CD4-positive, alpha-beta T cell treated with Interleukin-6 for 4 hours (primary cell): ENCODE measurements around the gene PHRF1.

Experiments
- DNase-seq: peaks from one replicate; pipeline ENCODE4 v3.0.0-alpha.2; 2020; ENCODE audit warnings: mixed read lengths

Gene PHRF1

DNA sequence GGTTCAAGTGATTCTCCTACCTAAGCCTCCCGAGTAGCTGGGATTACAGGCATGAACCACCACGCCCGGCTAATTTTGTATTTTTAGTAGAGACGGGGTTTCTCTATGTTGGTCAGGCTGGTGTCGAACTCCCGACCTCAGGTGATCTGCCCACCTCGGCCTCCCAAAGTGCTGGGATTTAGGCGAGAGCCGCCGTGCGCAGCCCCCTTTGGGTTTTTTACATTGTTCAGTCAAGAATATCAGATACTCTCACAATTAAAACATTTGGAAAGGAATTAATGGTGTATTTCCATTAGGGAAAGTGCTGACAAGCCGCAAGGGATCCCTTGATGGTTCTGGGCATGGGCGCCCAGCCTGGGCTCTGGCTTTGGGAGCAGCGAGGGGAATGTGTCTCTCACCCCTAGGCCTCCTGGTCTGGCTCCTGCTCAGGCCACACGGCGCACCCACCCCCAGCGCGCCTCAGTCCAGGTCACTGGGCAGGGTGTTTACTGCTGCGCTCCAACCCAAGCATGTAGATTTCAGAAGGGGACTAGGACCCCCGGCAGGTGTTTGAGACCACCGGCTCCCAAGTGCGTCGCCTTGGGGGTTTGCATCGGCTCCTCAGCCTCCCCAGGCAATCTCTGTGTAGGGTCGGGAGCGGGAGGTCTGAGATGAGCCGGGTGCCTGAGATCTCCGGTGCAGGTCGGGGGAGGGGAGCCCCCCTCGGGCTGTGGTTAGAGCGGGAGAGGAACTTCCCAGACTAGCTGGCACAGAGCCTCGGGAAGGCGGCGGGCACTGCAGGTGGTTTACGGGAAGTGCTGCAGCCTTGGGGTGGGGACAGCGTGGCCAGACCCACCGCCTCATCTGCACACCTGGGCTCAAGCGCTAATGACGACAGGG is 40.3 kb downstream of the PHRF1 start:
- DNase-seq = no peak

DNA sequence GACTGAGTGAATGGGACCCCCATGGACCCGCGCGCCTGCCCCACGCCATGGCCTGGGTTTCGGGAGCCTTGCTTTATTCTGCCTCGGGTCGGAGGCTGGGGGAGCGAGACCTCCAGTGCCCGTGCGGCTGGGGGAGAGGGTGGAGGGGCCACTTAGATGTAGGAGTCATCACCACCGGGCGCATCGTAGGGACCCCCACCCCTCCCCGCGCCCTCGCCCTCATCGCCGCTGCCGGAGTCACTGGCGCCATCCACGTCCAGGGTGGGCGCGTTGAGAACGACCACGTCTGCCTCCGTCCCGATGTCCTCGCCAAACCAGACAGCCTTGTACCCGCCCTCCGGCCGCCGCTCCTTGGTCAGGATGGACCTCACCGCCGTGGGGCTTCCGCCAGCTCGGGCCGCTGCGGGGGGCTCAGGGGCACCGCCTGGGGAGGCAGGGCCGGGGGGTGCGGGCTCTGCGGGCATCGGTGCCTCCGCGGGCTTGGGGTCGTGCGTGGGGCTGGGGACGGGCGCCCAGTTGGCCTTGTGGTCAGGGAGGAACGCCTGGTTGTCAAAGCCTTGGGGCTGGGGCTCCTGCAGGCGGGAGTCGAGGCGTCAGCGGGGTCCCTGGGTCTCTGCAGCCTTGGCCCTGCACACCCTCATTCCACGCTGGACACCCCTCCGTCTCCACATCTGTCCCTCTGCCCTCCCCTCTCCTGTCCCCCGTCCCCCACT is 41.1 kb downstream of the PHRF1 start:
- no peak for DNase-seq

DNA sequence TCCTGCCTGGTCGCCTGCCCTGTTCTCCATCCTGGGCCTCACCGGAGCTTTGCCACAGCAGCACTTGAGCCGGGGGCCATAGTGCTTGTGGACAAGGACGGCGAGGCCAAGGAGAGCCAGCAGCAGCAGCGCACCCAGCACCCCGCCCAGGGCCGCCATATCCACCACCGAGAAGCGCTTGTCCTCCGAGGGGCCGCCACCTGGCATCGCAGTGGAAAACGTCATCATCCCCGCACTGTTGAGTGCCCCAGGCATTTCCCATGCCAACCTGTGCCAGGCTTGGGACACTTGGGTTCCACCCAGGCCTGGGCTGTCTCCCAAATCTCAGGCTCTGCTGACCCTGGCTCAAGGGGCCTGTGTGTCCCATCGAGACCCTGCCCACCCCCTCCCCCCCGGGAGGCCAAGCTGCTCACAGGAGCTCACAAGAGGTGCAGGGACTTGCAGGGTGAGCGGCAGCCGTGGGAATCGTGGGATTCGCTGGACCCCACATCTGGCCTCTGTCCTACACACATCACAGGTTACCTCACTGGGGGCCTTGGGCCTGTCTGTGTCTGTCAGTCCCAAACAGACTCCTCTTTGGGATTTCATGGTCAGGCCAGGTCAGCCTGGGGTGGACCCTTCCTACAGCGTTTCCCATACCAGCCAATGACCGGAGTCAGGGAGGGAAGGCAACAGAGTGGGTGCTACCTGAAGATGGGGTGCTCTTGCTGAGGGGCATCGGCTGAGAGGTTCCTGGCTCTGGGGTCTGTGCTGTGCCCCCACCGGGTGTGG is 41.8 kb downstream of the PHRF1 start:
- no peak for DNase-seq

DNA sequence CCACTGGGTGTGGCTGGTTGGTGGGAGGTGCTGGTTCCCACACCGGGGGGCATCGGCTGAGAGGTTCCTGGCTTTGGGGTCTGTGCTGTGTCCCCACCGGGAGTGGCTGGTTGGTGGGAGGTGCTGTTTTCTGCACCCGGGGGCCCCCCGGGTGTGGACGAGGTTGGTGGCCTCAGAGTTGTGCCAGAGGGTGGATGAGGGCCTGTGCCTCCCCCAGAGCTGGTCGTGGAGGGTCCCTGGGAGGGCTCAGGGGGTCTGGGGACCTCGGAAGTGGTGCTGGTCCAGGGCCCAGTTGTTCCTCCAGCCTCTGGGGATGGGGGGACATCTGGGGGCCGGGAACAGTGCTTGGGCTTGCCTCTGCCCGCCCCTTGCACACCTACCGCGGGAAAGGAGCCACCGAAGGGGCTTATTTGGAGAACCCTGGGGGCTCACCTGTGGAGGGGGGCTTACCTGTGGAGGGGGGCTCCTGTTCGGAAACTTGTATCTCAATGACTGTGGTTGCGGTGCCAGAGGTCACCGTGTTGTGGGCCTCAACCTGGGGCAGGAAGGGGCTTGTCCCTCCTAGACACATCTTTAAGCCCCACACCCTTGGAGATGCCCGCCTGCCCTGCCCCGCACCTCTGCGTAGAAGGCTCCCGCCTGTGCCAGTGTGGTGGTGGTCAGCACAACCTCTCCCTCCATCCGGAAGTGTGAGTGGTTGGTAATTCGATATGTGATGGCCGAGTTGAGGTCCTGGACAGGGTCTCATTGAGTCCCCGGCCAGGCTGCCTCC is 42.8 kb downstream of the PHRF1 start:
- DNase-seq = no peak

DNA sequence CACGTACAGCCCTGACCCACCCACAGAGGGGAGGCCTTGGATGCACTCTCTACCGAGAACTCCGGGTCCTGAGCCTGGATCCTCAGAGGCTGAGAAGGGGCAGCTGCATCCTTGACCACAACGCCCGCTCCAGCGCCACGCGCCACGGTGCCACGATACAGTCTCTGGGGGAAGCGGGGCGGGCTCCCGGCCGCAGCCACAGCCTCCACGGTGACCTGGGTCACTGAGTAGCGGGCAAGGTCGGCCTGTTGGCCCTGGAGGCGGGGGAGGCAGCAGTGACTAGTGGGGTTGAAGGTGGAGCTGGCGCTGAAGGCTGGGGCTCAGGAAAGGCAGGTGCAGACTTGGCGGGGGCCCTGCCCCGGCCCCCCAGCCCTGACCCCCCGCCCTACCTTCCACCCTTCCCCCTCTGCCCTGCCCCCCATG is 43.4 kb downstream of the PHRF1 start:
- no peak for DNase-seq

DNA sequence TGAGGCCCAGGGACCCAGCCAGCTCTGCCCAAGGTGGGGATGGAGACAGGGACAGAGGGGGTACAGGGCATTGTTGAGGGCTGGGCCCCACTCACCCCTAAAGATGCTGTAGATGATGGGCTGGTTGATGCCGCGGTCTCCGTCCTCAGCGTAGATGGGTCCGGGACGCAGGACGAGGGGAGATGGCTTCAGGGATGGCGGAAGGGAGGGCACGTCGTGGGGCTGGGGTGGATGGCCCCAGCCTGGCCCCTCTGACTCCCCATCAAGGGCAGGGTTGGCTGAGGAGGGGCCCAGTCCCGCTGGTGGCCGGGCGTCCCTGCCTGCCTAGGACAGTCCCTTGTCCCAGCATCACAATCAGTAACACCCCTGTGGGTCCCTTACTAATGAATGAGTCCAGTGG is 43.9 kb downstream of the PHRF1 start:
- no peak for DNase-seq

DNA sequence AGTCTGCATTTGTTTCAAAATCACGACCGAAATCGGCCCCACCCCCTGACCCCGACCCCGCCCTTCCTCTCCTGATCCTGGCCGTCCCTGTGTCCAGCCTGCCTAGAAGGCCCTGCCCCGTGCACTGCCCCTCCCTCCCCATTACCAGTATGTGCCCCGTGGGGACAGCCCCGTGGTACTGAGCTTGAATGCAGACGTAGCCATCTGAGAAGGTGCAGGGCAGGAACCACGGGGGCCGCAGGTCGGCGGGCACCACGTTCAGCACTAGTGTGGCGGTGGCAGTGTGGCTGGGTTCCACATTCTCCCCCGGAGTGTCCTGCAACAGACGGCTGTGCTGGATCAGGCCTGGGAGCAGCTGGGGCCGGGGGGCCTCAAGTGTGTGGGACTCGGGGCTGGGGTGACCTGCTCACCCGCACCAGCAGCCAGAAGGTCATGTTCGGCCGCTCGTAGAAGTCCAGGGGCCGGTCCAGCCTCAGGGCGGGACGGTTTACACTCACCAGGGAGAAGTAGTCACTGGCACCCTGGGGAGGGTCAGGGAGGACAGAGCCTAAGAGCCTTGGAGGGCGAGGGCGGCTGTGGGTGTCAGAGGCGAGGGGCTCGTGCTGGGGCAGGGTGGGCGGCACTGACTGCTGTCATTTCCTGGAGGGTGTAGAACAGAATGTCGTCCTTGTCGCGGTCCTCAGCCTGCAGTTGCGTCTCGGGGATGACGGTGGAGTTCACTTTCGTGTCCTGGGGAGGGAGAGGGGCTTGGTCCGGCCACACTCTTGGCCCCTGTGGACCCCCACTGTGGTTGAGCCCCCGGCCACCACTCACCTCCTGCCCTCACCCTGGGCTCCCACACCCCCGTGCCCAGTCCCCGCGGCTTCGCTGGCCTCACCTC is 44.9 kb downstream of the PHRF1 start:
- no peak for DNase-seq

DNA sequence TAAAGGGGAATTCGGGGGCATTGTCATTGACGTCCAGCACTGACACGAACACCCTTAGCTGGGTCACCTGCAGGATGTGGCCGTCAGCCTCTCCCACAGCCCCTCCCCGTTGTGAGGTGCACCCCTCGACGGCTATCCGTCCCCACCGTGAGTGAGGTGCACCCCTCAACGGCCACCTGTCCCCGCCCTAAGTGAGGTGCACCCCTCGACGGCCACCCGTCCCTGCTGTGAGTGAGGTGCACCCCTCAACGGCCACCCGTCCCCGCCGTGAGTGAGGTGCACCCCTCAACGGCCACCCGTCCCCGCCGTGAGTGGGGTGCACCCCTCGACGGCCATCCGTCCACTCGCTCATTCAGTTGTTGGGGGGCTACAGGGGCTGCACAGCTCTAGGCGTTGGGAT is 45.6 kb downstream of the PHRF1 start:
- DNase-seq = no peak

DNA sequence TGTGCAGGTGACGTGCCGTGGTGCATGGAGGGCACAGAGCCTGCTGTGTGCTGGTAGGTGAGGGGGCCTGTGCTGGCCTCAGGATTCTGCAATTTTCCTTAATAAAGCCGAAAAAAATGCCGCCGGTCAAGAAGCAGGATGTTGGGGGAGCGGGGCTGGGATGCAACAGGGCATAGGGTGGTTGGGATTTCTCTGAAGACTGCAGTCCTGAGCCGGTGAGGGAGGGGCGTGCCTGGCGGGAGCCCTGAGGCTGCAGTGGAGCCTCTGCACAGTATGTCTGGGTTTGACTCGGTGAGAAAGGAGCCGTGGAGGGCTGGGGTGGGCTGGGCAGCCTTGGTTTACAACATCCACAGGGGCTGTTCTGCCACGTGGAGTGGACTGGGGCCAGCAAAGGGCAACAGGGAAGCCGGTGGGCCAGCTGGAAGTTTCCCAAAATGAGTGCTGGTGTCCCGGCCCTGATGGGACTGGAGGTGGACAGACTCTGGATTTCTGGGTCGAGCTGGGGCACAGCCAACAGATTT is 47.1 kb downstream of the PHRF1 start:
- DNase-seq = no peak

DNA sequence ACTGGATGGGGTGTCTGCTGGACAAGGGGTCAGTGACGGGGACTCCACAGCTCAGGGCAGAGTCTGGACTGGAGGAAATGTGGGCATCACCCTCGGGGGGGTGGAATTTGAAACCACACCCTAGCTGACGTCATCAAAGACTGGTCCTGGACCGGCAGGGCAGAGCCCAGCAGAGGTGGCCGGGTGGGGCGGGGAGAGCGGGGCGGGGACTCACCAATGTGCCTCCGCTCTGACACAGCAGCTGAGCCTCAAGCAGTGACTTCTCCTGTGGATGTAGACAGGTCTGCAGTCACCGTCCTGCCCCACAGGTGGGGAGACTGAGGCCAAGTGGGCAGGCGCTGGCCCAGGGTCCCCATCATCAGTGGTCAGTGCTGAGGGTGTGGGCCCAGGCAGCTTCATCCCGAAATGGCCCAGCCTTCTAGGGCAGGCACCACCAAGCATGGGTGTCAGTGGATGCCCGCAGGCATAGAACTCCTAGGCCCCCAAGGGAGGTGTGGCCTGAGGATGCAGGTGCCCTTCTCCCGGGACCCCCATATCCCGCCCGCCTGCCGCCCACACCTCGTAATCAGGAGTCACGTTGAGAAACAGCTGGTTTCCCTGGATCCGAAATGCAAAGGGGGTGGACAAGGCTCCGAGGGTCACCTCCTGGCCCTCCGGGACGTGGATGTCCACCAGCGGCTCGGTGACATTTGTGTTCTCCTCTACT is 47.9 kb downstream of the PHRF1 start:
- no peak for DNase-seq

DNA sequence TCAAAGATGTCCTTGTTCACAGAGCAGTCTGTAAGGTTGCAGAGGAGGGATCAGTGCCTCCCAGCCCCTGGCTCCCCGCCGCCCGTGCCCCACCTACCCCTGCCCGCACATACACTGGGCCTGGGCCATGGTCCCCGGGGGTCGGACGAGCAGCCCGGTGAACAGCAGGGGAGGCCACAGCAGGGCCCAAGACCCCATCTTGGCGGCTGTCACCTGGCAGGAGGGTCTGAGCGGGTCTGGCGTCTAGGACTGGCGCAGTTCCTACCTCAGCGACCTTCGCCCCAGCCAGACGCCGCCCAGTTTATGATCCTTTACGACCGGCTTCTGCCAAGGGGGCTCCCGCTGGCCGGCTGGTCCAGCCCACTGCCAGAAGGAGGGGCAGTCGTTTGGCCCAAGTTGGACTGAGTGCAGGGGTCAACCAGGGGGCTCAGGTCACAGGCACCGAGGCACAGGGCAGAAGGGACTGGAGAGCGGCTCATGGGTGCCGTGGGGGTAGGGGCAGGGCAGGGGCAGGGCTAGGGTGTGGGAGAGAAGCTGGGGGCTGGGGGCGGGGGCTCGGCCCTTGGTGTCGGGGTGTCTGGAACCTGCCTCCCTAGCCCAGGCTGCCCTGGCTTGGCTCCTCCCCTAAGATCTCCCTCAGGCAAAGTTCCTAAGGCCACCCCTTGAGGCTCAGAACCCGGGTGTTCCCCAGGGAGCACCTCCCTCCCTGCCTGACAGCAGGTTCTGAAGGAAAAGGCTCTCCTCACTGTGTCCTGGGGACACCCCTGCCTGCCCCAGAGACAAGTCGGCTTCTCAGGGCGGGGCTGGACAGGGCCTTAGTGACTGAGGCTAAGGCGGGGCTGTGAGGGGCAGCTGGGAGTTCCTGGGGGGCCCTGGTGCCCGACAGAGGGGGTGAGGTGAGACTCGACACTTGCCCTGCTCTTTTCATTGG is 48.7 kb downstream of the PHRF1 start, which contains the start of gene CDHR5:
CDHR5 (minus strand) TSS at position 251 of the 931 bp plus-strand sequence; CDS start at position 198, 53 bp downstream.
- DNase-seq = no peak

DNA sequence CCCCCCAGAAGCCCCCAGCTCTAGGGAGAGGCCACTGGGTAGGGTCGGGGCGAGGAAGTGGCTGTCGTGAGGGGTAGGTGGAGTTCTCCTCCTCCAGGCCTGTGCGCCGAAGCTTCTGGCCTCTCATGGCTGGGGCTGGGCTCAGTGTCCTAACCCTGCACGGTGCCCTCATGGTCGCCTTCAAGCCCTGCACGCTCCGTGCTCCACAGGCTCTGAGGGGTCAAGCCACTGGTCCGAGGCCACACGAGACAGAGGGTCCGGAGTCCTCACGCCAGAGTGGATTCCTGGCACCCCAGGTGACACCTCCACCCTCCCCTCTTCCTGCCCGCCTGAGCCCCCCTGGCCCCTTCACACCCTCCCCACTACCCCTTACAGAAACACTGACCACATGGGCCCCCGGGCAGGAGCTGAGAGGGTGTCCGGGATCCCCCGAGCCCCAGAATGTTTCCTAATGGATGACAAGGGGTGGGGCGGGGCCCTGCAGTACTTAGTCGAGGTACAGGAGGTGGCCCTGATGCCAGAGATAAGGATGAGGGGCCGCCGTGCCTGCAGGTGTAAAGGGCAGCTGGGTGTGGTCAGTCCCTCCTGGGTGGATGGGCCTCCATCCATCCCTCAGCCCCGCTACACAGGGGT is 49.5 kb downstream of the PHRF1 start:
- DNase-seq = no peak

DNA sequence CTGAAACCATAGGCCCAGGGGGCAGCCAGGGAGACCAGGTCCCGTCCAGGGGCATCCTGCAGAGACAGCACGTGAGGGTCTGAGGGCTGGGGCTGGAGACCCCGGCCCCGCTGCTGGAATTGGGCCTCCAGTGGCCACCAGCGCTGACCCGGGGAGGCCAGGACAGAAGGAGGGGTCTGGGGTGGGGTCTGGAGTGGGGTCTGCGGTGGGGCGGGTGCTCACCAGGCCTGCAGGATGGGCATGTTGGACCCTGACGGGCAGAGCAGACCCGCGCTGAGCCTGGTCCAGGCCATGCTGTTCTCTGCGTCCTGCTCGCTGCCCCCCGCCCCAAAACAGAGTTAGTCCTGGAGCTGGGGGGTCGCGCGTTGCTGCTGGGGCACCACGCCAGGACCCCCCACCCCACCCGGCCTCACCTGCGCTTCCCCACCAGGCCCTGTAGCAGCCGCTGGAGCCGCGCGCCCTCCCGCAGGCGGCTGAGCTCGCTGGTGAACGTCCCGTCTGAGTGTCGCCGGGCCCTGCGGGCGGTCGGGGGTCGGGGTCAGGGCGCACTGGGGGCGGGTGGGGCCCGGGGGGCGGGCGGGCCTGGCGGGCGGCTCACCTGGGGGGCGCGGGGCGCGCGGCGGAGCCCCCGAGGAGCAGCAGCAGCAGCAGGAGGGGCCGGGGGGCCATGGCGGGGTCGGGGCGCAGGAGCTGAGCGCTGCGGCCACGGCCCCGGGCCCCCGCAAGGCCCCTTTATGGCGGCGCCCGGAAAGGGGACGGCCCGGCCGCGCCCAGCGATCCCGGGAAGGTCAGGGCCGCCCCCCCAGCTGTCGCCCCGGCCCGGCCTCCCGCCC is 50.4 kb downstream of the PHRF1 start, which contains the start of gene SCT:
SCT (minus strand) TSS at position 707 of the 833 bp plus-strand sequence; CDS start at position 669, 38 bp downstream.
- no peak for DNase-seq

DNA sequence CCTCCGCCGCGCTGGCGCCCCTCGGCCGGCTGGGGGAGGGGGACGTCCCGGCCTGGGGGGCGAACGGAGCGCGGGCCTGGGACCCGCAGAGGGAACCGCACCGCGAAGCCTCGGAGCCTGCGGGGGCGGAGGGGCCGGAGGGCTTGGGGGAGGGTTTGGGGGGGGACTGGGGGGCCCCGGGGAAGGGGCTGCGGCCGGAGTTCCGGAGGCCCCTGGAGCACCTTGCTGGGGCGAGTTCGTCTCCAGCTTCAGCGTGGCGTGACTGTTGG is 51.0 kb downstream of the PHRF1 start:
- no peak for DNase-seq

DNA sequence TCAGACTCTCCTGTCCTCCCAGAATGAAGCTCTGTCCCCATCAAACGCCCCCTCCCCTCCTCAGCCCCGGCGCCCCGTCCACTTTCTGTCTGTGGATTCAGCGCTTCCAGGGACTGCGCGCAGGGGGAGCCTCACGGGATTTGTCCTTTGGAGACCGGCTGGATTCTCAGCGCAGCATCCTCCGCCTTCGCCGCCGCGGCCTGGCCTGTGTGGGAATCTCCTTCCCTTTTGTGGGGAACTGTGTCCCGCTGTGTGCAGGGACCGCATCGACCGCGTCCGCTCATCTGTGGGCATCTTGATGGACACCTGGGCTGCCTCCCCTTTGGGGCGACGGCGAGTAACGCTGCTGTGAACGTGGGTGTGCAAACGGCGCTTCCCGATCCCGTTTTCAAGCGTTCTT is 51.8 kb downstream of the PHRF1 start:
- no peak for DNase-seq

DNA sequence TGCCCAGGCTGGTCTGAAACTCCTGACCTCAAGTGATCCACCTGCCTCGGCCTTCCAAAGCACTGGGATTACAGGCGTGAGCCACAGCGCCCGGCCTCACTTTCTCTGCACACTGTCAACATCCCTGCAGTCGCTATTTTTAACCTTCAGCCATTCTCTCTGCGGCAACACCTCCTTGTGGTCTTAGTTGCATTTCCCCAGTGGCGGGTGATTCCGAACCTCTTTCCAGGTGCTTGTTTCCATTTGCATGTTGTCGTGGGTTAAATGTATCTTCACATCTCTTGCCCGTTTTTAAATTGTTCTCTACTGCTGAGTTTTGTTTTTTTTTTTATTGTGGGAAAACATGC is 52.9 kb downstream of the PHRF1 start:
- DNase-seq = peak; percentile 29

DNA sequence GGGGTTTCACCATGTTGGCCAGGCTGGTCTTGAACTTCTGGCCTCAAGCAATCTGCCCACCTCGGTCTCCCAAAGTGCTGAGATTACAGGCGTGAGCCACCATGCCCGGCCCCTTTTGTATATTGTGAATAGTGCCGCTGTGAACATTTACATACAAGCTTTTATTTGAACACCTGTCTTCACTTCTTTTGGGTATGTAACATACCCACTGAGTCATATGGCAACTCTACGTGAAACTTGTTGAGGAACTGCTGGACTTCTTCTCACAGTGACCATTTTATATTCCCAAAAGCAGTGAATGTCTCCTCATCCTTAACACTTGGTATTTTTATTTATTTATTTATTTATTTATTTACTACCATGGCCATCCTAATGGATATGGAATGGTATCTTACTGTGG is 54.6 kb downstream of the PHRF1 start:
- DNase-seq = no peak

DNA sequence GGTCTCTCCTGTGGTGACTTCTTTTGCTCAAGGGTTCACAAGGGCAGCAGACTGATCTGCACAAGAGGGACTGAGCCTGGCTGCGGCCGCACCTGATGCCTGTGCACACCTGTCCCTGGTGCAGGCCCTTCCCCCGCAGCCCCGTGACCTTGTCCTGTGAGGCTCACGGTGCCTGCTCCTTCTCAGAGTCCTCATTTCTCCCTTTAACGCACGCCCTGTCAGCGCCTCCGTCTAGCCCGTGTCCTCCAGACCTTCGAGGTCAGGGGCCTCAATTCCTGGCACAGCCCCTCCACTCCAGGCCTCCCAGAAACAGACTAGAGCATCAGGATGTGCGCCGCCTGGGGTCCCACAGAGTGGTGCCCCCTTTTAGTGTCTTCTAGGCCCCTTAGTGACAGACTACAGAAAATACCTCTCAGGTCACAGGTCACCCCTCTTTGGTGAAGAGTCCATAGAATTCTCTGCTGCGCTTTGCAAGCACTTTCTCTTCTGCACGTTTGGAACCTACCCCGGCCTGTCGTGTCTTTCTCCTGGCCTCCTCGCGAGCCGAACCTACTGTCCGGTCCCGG is 59.8 kb downstream of the PHRF1 start:
- DNase-seq = no peak
